KG1 (cell line): ENCODE results near the gene DHRS2.

Experiments used
- DNase-seq: peaks from one replicate; lab custom pipeline; 2025; lab: John Stamatoyannopoulos, UW

DHRS2 gene

DNA sequence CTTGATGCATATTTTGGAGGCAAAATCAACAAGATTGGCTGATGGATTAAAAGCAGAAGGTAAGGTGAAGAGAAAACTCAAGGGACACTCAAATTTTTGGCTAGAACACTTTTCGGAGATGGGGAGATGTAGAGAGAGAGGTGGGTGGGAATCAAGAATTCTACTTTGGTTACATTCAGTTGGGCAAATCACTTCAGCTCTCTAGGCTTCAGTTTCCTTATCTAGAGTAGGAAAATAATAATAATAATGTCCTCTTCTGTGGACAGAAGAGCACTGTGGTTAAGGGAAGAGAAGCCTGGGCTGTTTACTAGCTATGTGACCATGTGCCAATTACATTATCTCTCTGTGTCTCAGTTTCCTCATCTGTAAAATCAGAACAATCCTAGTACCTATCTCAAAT, 23.4 kb upstream of the DHRS2 start:
- no peak for DNase-seq

- DNase-seq, result no peak
Observed at GRCh38 chr14:23613242-23614070, 22.7 kb upstream of the DHRS2 start.

GRCh38 chr14:23614395-23614828, 21.8 kb upstream of the DHRS2 start:
- no peak for DNase-seq

- no peak for DNase-seq
Observed at GRCh38 chr14:23615856-23616255, 20.3 kb upstream of the DHRS2 start.

GRCh38 chr14:23617539-23617938, 18.6 kb upstream of the DHRS2 start:
- no peak for DNase-seq

- DNase-seq, result no peak
Observed at GRCh38 chr14:23618415-23618988, 17.7 kb upstream of the DHRS2 start.

- DNase-seq, result no peak
Observed at GRCh38 chr14:23620177-23620702, 15.9 kb upstream of the DHRS2 start.

DNA sequence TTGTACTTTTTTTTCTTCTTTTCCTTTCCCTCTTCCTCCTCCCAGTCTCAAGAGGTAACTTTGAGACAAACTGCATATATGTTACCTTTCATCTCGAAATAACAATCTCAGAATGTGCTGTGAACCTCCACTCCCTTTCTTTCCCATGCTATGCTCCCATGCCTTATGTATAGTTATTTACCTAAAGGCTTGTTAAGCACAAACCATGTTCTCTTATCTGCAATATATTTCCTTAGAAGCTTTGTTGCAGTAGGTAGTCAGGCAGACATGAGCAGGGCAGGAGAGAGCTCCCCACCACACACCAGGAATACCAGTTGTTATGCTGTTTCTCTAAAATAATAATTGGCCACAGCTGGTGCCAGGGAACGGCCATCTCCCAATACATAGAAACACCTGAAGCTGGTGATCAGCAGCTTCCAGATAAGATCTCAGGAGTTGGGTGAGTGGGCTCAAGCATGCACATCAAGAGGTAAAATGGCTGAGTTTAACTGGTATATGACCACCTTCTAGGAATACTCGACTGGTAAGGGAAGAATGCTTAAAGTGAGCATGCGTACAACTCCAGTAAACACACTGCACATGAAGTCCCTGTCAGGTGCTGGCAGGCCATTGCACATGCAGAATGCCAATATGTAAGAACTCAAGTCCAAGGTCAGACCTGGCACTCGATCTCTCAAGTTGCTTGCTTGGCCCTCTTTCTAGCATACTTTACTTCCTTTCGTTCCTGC, 14.8 kb upstream of the DHRS2 start:
- DNase-seq, result no peak

DNA sequence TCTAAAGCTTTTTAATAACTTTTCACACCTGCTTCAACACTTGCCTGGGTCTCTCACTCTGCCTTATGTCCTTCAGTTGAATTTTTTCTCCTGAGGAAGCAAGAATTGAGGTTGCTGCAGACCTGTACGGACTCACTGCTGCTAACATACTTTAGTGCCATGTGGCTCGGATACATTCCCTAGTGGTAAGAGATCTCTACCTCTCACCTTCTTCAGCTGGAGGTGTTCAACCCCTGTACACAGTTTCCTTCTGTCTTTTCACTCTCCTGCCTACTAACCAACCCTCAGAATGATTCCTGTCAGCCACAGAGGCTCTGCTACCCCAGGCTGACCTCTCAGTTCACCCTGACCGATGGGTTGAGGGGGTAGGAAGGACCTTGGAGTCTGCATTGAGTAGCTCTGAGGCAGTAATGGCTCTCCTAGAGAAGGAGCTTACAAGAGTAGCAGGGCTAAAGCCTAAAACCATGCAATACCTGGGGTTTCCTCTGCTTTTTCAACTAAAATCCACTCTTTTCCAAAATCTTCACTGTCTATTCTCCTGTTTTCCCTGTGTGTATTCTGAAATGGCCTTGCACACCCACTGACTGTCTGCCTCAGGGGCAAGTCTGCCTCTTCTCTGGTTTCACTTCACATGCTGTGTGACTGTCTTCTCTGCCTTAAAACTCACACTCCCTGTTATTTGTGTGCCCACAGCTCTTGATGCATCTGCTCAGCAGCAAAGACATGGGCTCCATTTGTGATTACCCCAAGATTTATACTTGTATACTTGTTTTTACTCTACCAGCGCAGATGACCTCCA, 14.0 kb upstream of the DHRS2 start:
- no peak for DNase-seq

DNA sequence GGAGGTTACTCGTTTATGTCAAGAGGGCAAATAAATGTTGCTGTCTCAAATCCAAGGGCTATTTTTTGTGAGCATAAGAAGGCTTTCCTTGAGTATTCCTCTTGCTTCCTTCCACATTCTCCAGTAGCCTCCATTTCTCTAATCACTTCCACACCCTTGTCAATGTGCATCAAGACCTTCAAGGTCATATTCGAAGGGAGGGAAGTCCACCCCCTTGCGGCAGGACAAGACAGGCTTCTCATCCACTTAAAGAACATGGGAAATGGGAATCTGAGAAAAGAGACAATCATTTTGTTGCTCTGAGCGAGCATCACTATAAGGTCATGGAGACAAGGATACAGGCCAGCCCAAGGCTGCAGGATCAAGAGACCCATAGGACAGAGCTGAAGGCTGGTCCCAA, 13.2 kb upstream of the DHRS2 start:
- no peak for DNase-seq

- no peak for DNase-seq
Observed at GRCh38 chr14:23623962-23624361, 12.2 kb upstream of the DHRS2 start.

- no peak for DNase-seq
Observed at GRCh38 chr14:23624830-23625404, 11.2 kb upstream of the DHRS2 start.

DNA sequence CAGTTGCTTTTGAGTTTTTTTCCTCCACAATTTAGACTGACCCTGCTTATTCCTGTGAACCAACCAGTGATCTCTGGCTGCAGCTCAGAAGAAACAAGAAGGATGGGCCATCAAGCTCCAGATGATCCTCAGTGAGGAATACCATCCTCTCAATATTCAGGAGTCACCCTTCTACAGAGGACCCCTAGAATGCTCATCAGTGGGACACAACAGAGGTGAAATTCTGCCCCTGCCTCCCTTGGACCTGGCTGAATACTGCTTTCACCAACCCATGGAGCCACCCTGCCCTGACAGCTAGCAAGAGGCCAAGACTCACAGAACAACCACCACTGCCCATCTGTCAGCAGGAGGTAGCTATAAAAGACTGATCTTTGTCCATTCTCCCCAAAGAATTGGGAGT, 9.2 kb upstream of the DHRS2 start:
- DNase-seq, result no peak

GRCh38 chr14:23627961-23628360, 8.2 kb upstream of the DHRS2 start:
- no peak for DNase-seq

GRCh38 chr14:23629204-23629603, 7.0 kb upstream of the DHRS2 start:
- DNase-seq, result no peak

DNA sequence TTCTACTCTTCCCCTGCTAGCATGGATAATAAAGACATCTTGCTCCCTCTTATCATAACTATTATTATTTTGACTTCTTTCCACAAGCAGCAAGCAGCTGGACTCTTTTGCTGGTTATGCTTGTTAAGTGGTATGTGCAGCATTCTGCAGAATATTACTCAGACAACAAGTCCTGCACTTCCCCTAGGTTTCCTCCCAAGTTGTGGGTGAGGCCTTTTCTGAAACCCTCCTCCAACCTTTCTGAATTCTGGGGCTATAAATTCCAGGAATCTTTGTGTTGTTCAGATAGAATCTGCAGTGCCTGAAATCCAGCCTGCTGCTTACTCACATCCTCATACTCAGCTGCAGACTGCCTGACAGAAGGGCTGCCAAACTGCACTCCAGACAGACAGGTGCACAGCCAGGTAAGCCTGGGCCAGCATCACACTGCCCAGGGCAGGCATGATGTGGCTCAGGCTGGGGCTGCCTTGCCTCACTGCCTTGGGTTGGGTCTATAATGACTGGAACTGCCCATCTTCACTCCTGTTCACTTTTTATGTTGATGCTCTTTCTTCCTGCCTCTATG, 6.2 kb upstream of the DHRS2 start:
- DNase-seq, result no peak

DNA sequence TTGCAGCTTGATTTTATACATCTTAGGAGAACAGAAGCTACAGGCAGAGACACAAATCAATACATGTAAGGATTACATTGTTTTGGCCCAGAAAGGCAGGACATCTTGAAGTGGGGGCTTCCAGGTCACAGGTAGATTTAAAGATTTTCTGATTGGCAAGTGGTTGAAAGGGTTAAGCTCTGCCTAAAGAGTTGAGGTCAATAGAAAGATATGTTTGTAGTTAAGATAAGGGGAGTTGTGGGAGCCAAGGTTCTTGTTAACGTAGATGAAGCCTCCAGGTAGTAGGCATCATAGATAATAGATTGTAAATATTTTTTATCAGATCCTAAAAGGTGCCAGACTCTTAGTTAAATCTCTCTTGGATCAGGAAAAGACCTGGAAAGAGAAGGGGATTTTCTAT, 5.5 kb upstream of the DHRS2 start:
- no peak for DNase-seq

DNA sequence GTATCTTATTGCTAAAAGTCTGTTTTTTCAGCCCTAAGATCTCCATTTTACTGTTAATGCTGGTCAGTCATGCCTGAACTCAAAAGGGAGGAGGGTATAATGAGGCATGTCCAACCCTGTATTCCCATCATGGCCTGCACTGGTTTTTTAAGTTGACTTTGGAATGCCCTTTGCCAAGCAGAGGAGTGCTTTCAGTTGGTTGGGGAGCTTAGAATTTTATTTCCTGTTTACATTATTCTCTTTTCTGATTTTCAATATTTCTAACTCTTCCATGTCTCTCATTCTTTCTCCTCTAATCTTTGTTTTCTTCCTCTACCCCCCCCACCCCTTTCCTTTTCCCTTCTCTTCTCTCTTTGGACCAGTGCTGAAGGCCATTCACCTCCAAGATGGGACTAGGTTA, 4.9 kb upstream of the DHRS2 start:
- no peak for DNase-seq

- peak; percentile 9 for DNase-seq
Observed at GRCh38 chr14:23631702-23632460, 4.3 kb upstream of the DHRS2 start.

GRCh38 chr14:23632461-23633159, 3.6 kb upstream of the DHRS2 start:
- no peak for DNase-seq
